ENCODE data around the gene USP38. TPM values are rescaled to one million over a fixed set of nuclear protein-coding genes. Genes with fewer than 3 reads are reported as not detected.
A peak's percentile ranks its signal among the peaks of the same experiment; 100 is the strongest.
"Not testable (repeated sequence)": the region's sequence is repeated elsewhere in the genome, so short reads cannot be mapped to it uniquely, and the experiment has no call there.

Gene USP38
- polyA plus RNA-seq, 2 donors: 5.1 to 5.3 TPM

DNA sequence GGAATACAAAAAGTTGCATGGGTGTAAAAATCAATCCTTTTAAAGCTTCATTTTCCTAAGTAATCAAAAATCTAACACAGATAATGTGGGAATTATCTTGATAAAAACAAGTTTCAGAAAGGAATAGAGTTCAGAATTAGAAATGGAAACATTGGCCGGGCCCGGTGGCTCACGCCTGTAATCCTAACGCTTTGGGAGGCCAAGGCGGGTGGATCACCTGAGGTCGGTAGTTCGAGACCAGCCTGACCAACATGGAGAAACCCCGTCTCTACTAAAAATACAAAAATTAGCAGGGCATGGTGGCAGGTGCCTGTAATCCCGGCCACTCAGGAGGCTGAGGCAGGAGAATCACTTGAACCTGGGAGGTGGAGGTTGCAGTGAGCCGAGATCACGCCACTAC, 52.5 kb downstream of the USP38 start:
- not testable (repeated sequence) for H3K27ac ChIP-seq (ENCODE audit: low read depth in 2 of 2, low read length in 1 of 2); H3K4me3 ChIP-seq (ENCODE audit: low read depth in 1 of 2, low read length in 2 of 2); H3K36me3 ChIP-seq (ENCODE audit: control insufficient read depth in 2 of 2, insufficient read depth in 2 of 2, low read length in 1 of 2); H3K9me3 ChIP-seq (ENCODE audit: control insufficient read depth in 2 of 2, insufficient read depth in 1 of 2, low read depth in 1 of 2, low read length in 1 of 2); H3K27me3 ChIP-seq (ENCODE audit: control insufficient read depth in 1 of 2, insufficient read depth in 2 of 2, low read length in 2 of 2); H3K4me1 ChIP-seq (ENCODE audit: control insufficient read depth in 2 of 2, insufficient read depth in 2 of 2, low read length in 1 of 2)
- WGBS, 2 donors: 95 to 98% methylated on average over 11 of the region's 11 CpGs

DNA sequence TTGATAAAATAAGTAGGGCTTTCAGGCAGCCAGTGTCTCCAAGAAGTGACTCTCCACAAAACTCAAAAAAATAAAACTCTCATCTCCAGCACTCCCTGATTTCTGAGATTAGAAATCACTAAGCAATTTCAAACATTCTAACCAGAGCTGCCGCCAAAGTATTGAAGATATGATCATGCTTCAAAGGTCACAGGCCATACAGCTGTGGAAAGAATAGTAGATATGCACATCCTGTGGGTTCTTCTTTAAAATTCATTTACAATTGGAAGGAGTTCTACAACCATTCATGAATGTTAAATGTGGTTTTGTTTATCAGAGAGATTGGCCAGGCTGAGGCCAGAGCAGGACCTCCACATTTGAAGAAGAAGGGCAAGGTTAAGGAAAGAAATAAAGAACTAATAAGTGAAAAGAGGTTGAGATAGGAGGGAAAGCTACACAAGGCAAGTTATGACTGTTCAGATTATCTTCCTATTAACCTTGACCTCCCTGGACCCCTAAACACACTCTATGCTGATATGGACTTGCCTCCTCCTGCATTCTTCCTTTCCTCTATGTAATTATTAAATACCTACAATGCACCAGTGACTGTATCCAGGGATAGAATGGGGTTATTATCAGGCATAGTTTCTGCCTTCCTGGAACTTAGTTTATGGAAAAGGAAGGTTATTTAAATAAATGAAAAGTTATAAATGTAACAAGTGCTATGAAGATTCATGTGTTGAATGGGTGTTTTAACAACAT, 56.4 kb downstream of the USP38 start:
- Histone ChIP-seq H3K9me3 (ENCODE audit: control insufficient read depth in 2 of 2, insufficient read depth in 1 of 2, low read depth in 1 of 2, low read length in 1 of 2) (no peaks in the 10 kb centered on the region), H3K27me3 (ENCODE audit: control insufficient read depth in 1 of 2, insufficient read depth in 2 of 2, low read length in 2 of 2) (no peaks in the 10 kb centered on the region), H3K4me3 (ENCODE audit: low read depth in 1 of 2, low read length in 2 of 2) (no peak overlapping the region), H3K27ac (ENCODE audit: low read depth in 2 of 2, low read length in 1 of 2) (no peak overlapping the region), H3K4me1 (ENCODE audit: control insufficient read depth in 2 of 2, insufficient read depth in 2 of 2, low read length in 1 of 2) (no peaks in the 10 kb centered on the region), H3K36me3 (ENCODE audit: control insufficient read depth in 2 of 2, insufficient read depth in 2 of 2, low read length in 1 of 2) (no peaks in the 10 kb centered on the region)
- 50 to 85% methylated on average over 1 of the region's 1 CpG for WGBS, 2 donors

DNA sequence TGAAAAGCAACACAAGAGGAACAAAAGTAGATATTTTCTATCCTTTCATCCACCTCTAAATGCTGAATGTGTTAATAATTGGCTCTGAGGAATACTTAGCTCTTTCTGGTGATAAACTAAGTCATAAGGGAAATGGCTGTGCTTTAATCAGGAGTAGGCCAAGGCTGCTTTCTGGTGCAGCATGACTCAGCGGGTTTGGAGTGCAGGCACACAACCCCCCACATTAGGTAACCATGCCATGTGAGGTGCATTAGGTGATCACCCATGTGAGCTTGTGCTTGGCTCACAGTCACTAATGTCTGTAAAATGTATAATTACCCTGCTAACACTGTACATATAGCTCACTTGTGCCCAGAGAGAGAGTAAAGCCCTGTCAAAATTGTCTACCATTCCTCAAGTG, 57.2 kb downstream of the USP38 start:
- 88 to 92% methylated on average over 1 of the region's 1 CpG for WGBS, 2 donors

DNA sequence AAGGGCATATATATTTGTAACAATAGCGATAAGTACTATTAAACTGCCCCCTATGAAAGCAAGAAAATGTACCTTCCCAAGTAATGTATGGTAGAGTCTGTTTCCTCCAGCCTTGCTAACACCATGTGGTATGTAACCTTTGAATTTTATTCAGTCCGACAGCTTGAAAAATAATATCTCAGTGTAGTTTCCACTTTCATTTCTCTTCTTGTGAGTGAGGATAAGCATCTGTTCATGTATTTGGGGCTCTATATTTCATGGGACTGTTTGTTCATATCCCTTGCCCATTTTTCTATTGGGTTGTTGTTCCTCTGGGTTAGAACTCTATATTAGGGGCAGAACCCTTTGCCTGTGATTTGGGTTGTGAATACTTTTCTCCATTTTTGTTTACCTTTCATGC, 58.3 kb downstream of the USP38 start:
- no peaks in the 10 kb centered on the region for H3K4me1 ChIP-seq (ENCODE audit: control insufficient read depth in 2 of 2, insufficient read depth in 2 of 2, low read length in 1 of 2)
- no peaks in the 10 kb centered on the region for H3K36me3 ChIP-seq (ENCODE audit: control insufficient read depth in 2 of 2, insufficient read depth in 2 of 2, low read length in 1 of 2)
- H3K9me3 ChIP-seq (ENCODE audit: control insufficient read depth in 2 of 2, insufficient read depth in 1 of 2, low read depth in 1 of 2, low read length in 1 of 2): no peaks in the 10 kb centered on the region
- WGBS, 2 donors: 92 to 94% methylated on average over 2 of the region's 2 CpGs
- no peak overlapping the region for H3K4me3 ChIP-seq (ENCODE audit: low read depth in 1 of 2, low read length in 2 of 2)
- H3K27ac ChIP-seq (ENCODE audit: low read depth in 2 of 2, low read length in 1 of 2): no peak overlapping the region
- no peaks in the 10 kb centered on the region for H3K27me3 ChIP-seq (ENCODE audit: control insufficient read depth in 1 of 2, insufficient read depth in 2 of 2, low read length in 2 of 2)

More for the DNA sequence above, 57.2 kb downstream of the USP38 start:
- H3K36me3 ChIP-seq (ENCODE audit: control insufficient read depth in 2 of 2, insufficient read depth in 2 of 2, low read length in 1 of 2): no peaks in the 10 kb centered on the region
- H3K27me3 ChIP-seq (ENCODE audit: control insufficient read depth in 1 of 2, insufficient read depth in 2 of 2, low read length in 2 of 2): no peaks in the 10 kb centered on the region
- H3K9me3 ChIP-seq (ENCODE audit: control insufficient read depth in 2 of 2, insufficient read depth in 1 of 2, low read depth in 1 of 2, low read length in 1 of 2): no peaks in the 10 kb centered on the region
- no peak overlapping the region for H3K4me3 ChIP-seq (ENCODE audit: low read depth in 1 of 2, low read length in 2 of 2)
- no peaks in the 10 kb centered on the region for H3K4me1 ChIP-seq (ENCODE audit: control insufficient read depth in 2 of 2, insufficient read depth in 2 of 2, low read length in 1 of 2)
- no peak overlapping the region for H3K27ac ChIP-seq (ENCODE audit: low read depth in 2 of 2, low read length in 1 of 2)

DNA sequence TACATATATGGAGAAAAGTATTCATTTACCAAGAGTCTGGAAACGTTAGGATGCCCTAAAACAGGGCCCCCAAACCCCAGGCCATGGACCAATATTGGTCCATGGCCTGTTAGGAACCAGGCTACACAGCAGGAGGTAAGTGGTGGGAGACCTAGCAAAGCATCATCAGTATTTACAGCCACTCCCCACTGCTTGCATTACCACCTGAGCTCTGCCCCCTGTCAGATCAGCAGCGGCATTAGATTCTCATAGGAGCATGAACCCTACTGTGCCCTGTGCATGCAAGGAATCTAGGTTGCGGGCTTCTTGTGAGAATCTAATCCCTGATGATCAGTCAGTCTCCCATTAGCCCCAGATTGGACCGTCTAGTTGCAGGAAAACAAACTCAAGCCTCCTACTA, 62.3 kb downstream of the USP38 start:
- no peaks in the 10 kb centered on the region for H3K27me3 ChIP-seq (ENCODE audit: control insufficient read depth in 1 of 2, insufficient read depth in 2 of 2, low read length in 2 of 2)
- WGBS, 2 donors: 84 to 85% methylated on average over 4 of the region's 4 CpGs
- H3K27ac ChIP-seq (ENCODE audit: low read depth in 2 of 2, low read length in 1 of 2): no peak overlapping the region
- H3K4me1 ChIP-seq (ENCODE audit: control insufficient read depth in 2 of 2, insufficient read depth in 2 of 2, low read length in 1 of 2): no peaks in the 10 kb centered on the region
- no peak overlapping the region for H3K4me3 ChIP-seq (ENCODE audit: low read depth in 1 of 2, low read length in 2 of 2)
- H3K9me3 ChIP-seq (ENCODE audit: control insufficient read depth in 2 of 2, insufficient read depth in 1 of 2, low read depth in 1 of 2, low read length in 1 of 2): no peaks in the 10 kb centered on the region
- no peaks in the 10 kb centered on the region for H3K36me3 ChIP-seq (ENCODE audit: control insufficient read depth in 2 of 2, insufficient read depth in 2 of 2, low read length in 1 of 2)

DNA sequence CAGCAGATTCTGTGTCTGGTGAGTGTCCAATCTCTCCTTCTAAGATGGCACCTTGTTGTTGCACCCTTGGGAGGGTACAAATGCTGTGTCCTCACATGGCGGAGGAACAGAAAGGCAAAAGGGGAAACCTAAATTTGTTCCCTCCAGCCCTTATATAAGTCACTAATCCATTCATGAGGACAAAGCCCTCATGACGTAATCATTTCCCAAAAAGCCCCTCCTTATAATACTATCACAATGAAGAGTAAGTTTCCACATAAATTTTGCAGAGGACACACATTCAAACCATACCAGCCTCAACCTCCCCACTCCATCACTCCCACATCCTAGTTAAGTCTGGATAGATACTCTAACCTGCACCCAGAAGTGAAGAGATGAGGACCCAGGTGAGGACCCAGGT, 63.1 kb downstream of the USP38 start:
- no peaks in the 10 kb centered on the region for H3K4me1 ChIP-seq (ENCODE audit: control insufficient read depth in 2 of 2, insufficient read depth in 2 of 2, low read length in 1 of 2)
- no peak overlapping the region for H3K4me3 ChIP-seq (ENCODE audit: low read depth in 1 of 2, low read length in 2 of 2)
- no peaks in the 10 kb centered on the region for H3K36me3 ChIP-seq (ENCODE audit: control insufficient read depth in 2 of 2, insufficient read depth in 2 of 2, low read length in 1 of 2)
- WGBS, 2 donors: 97 to 98% methylated on average over 2 of the region's 2 CpGs
- no peaks in the 10 kb centered on the region for H3K27me3 ChIP-seq (ENCODE audit: control insufficient read depth in 1 of 2, insufficient read depth in 2 of 2, low read length in 2 of 2)
- H3K9me3 ChIP-seq (ENCODE audit: control insufficient read depth in 2 of 2, insufficient read depth in 1 of 2, low read depth in 1 of 2, low read length in 1 of 2): no peaks in the 10 kb centered on the region
- no peak overlapping the region for H3K27ac ChIP-seq (ENCODE audit: low read depth in 2 of 2, low read length in 1 of 2)

DNA sequence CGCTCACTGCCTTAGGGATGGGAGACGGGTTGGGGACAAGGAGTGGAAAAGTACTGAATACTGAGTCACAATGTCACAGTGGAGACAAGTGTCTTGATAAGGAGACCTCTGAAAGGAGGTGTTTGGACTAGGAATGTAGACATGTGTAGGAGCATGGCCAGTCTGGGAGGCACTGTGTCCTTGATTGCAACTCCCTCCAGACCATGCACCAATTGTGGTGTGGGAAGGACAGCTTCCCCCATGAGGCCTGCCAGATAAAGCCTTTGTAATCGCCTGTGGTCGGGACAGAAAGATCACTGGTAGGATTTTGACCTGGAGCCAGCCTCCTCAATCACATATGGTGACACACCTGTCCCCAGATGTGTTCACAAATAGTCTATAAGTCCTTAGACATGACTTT, 64.1 kb downstream of the USP38 start:
- Histone ChIP-seq H3K27ac (ENCODE audit: low read depth in 2 of 2, low read length in 1 of 2) (no peak overlapping the region), H3K9me3 (ENCODE audit: control insufficient read depth in 2 of 2, insufficient read depth in 1 of 2, low read depth in 1 of 2, low read length in 1 of 2) (no peaks in the 10 kb centered on the region), H3K27me3 (ENCODE audit: control insufficient read depth in 1 of 2, insufficient read depth in 2 of 2, low read length in 2 of 2) (no peaks in the 10 kb centered on the region), H3K4me3 (ENCODE audit: low read depth in 1 of 2, low read length in 2 of 2) (no peak overlapping the region), H3K36me3 (ENCODE audit: control insufficient read depth in 2 of 2, insufficient read depth in 2 of 2, low read length in 1 of 2) (no peaks in the 10 kb centered on the region), H3K4me1 (ENCODE audit: control insufficient read depth in 2 of 2, insufficient read depth in 2 of 2, low read length in 1 of 2) (no peaks in the 10 kb centered on the region)
- WGBS, 2 donors: 84 to 91% methylated on average over 4 of the region's 4 CpGs

DNA sequence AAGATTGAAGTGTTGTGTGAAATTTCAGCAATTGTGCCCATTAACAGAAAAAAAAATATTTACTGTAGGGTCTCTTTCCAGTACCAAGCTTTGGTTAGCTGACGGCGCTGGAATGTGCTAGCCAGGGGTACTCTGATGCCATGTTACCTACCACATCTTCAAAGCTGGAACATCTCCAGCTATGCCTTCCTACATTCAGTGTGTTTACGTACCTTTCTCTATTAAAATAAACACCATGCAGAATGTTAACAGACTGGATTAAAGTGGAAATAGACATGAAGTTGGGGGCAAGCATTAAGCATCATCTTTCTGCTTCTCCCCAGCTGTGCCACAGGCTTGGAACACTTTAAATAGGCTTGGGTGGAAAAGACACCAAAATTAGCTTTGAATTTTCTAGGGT, 65.9 kb downstream of the USP38 start:
- Histone ChIP-seq H3K36me3 (ENCODE audit: control insufficient read depth in 2 of 2, insufficient read depth in 2 of 2, low read length in 1 of 2) (no peaks in the 10 kb centered on the region), H3K4me3 (ENCODE audit: low read depth in 1 of 2, low read length in 2 of 2) (no peak overlapping the region), H3K27ac (ENCODE audit: low read depth in 2 of 2, low read length in 1 of 2) (no peak overlapping the region), H3K9me3 (ENCODE audit: control insufficient read depth in 2 of 2, insufficient read depth in 1 of 2, low read depth in 1 of 2, low read length in 1 of 2) (no peaks in the 10 kb centered on the region), H3K27me3 (ENCODE audit: control insufficient read depth in 1 of 2, insufficient read depth in 2 of 2, low read length in 2 of 2) (no peaks in the 10 kb centered on the region), H3K4me1 (ENCODE audit: control insufficient read depth in 2 of 2, insufficient read depth in 2 of 2, low read length in 1 of 2) (no peaks in the 10 kb centered on the region)
- WGBS, 2 donors: 82 to 88% methylated on average over 3 of the region's 3 CpGs

DNA sequence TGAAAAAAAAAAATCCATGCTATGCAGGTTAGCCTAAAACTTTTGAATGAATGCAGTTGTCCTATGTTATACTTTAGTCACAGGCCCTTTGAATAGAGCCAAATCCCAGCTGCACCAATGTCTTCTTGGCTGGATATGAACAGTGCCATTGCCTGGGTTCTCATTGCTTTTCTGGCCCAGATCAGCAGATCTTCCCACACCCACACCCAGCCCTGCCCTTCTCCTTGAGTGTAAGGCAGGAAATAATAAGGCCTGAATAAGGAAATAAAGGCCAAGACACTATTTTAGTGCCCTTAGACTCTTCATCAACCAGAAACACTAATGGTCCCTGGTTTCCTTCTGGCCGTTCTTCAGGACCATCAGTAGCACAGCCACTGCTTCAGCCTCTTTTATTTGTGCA, 66.6 kb downstream of the USP38 start:
- no peaks in the 10 kb centered on the region for H3K36me3 ChIP-seq (ENCODE audit: control insufficient read depth in 2 of 2, insufficient read depth in 2 of 2, low read length in 1 of 2)
- H3K4me3 ChIP-seq (ENCODE audit: low read depth in 1 of 2, low read length in 2 of 2): no peak overlapping the region
- H3K4me1 ChIP-seq (ENCODE audit: control insufficient read depth in 2 of 2, insufficient read depth in 2 of 2, low read length in 1 of 2): no peaks in the 10 kb centered on the region
- no peaks in the 10 kb centered on the region for H3K9me3 ChIP-seq (ENCODE audit: control insufficient read depth in 2 of 2, insufficient read depth in 1 of 2, low read depth in 1 of 2, low read length in 1 of 2)
- no peaks in the 10 kb centered on the region for H3K27me3 ChIP-seq (ENCODE audit: control insufficient read depth in 1 of 2, insufficient read depth in 2 of 2, low read length in 2 of 2)
- peak overlapping the region; percentile 14 to 78 for H3K27ac ChIP-seq (ENCODE audit: low read depth in 2 of 2, low read length in 1 of 2)
- 61 to 79% methylated on average over 1 of the region's 1 CpG for WGBS, 2 donors

DNA sequence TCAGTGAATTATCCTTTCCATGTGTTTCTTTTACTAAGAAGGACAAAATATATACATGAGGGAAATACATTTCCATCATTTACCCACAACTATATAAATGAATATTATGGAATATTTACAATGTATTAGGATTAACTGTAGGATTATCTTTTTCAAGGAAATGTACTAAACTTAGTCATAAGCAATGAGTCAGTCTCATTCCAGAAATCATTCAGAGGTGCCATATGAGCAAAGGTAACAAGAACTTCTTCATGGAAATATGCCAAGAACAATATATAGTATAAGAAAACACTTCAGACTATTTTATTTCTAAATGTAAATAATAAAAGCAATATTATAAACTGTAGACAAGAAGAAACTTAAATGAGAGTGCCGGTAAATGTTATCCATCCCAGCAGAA, 67.1 kb downstream of the USP38 start:
- Histone ChIP-seq H3K36me3 (ENCODE audit: control insufficient read depth in 2 of 2, insufficient read depth in 2 of 2, low read length in 1 of 2) (no peaks in the 10 kb centered on the region), H3K4me1 (ENCODE audit: control insufficient read depth in 2 of 2, insufficient read depth in 2 of 2, low read length in 1 of 2) (no peaks in the 10 kb centered on the region), H3K27me3 (ENCODE audit: control insufficient read depth in 1 of 2, insufficient read depth in 2 of 2, low read length in 2 of 2) (no peaks in the 10 kb centered on the region), H3K4me3 (ENCODE audit: low read depth in 1 of 2, low read length in 2 of 2) (no peak overlapping the region), H3K27ac (ENCODE audit: low read depth in 2 of 2, low read length in 1 of 2) (peak overlapping the region; percentile 14 to 78), H3K9me3 (ENCODE audit: control insufficient read depth in 2 of 2, insufficient read depth in 1 of 2, low read depth in 1 of 2, low read length in 1 of 2) (no peaks in the 10 kb centered on the region)
- 34 to 55% methylated on average over 1 of the region's 1 CpG for WGBS, 2 donors
